NCI-H526 treated with DMSO at 0.1 percent for 48 hours (cell line): ENCODE measurements around the gene SVEP1.
"Not testable (repeated sequence)": the region's sequence is repeated elsewhere in the genome, so short reads cannot be mapped to it uniquely, and the experiment has no call there.

Experiments
- DNase-seq: peaks from one replicate; lab custom pipeline; 2025; lab: John Stamatoyannopoulos, UW

The SVEP1 gene

GRCh38 chr9:110579034-110579861 lies at the start of gene SVEP1:
Gene SVEP1, minus strand, starts transcription at chr9:110579741. Its CDS starts 198 bp downstream, at chr9:110579543.
- no peak for DNase-seq

GRCh38 chr9:110626101-110626829 lies 46.7 kb upstream of the SVEP1 start:
- no peak for DNase-seq

- peak; percentile 15 for DNase-seq
Observed at GRCh38 chr9:110623462-110624025, 44.0 kb upstream of the SVEP1 start.

- no peak for DNase-seq
Observed at GRCh38 chr9:110622368-110622767, 42.8 kb upstream of the SVEP1 start.

- DNase-seq, result no peak
Observed at GRCh38 chr9:110620726-110621125, 41.2 kb upstream of the SVEP1 start.

GRCh38 chr9:110619831-110620230 lies 40.3 kb upstream of the SVEP1 start:
- no peak for DNase-seq

- DNase-seq, result no peak
Observed at GRCh38 chr9:110615498-110615897, 36.0 kb upstream of the SVEP1 start.

- DNase-seq, result not testable (repeated sequence)
Observed at GRCh38 chr9:110614576-110614975, 35.0 kb upstream of the SVEP1 start.

GRCh38 chr9:110606179-110606790 lies 26.7 kb upstream of the SVEP1 start:
- no peak for DNase-seq

- DNase-seq, result no peak
Observed at GRCh38 chr9:110605565-110605964, 26.0 kb upstream of the SVEP1 start.

- no peak for DNase-seq
Observed at GRCh38 chr9:110604171-110604601, 24.6 kb upstream of the SVEP1 start.

- no peak for DNase-seq
Observed at GRCh38 chr9:110602281-110602680, 22.7 kb upstream of the SVEP1 start.

- no peak for DNase-seq
Observed at GRCh38 chr9:110601098-110601497, 21.6 kb upstream of the SVEP1 start.

GRCh38 chr9:110599468-110599867 lies 19.9 kb upstream of the SVEP1 start:
- DNase-seq, result no peak

GRCh38 chr9:110592044-110592830 lies 12.7 kb upstream of the SVEP1 start:
- no peak for DNase-seq

GRCh38 chr9:110591526-110591925 lies 12.0 kb upstream of the SVEP1 start:
- no peak for DNase-seq

GRCh38 chr9:110590816-110591215 lies 11.3 kb upstream of the SVEP1 start:
- no peak for DNase-seq

GRCh38 chr9:110588296-110588695 lies 8.8 kb upstream of the SVEP1 start:
- no peak for DNase-seq

- no peak for DNase-seq
Observed at GRCh38 chr9:110583237-110583636, 3.7 kb upstream of the SVEP1 start.

GRCh38 chr9:110582156-110582555 lies 2.6 kb upstream of the SVEP1 start:
- no peak for DNase-seq

GRCh38 chr9:110580850-110581249 lies 1.3 kb upstream of the SVEP1 start:
- DNase-seq, result no peak

- no peak for DNase-seq
Observed at GRCh38 chr9:110579862-110580219, 300 bp upstream of the SVEP1 start.
